GM12878 (cell line): ENCODE results near the gene ALOXE3. TPM values are rescaled to one million over a fixed set of nuclear protein-coding genes. Genes with fewer than 3 reads are reported as not detected.

Experiments used
- ATAC-seq: fragments of 200-7000 bp; cut with Tn5 transposase; 3 replicates; pipeline ENCODE4 v1.9.1; 2020; ENCODE audit warnings: mild to moderate bottlenecking, moderate library complexity
- BruUV-seq: library from RNA; stranded (reverse); fragments of 400-500 nt; replicated peaks from 2 replicates; lab custom pipeline; 2021; lab: Mats Ljungman, UMichigan
- CTCF ChIA-PET: fragments of 300-600 bp; sonication (Branson Sonifier 250); formaldehyde crosslinking; extraction: SDS; loops from one replicate; lab custom pipeline; 2021; ENCODE audit warnings: inconsistent platforms; lab: Yijun Ruan, JAX
- POLR2A ChIA-PET: fragments of 350-600 bp; formaldehyde crosslinking; extraction: SDS; loops from one replicate; lab custom pipeline; 2021; ENCODE audit warnings: inconsistent platforms; lab: Charles Lee
- RAD21 ChIA-PET: fragments of 300-600 bp; sonication (Branson Sonifier 250); formaldehyde crosslinking; loops from one replicate; lab custom pipeline; 2023; ENCODE audit warnings: antibody characterized with exemption; ENCODE audit not compliant: unreplicated experiment; lab: Charles Lee
- SMC1A ChIA-PET: fragments of 300-600 bp; sonication (Branson Sonifier 250); formaldehyde crosslinking; loops from one replicate; lab custom pipeline; 2023; ENCODE audit not compliant: unreplicated experiment, uncharacterized antibody; lab: Charles Lee
- DNase-seq: peaks from one replicate; pipeline ENCODE4 v3.0.0-alpha.2; 2011; ENCODE audit warnings: low read depth, low spot score
- FAIRE-seq: peaks from 3 replicates; lab custom pipeline; 2011; peaks lifted over from hg19 to GRCh38; lab: Jason Lieb, UNC
- H2AFZ ChIP-seq: 2 replicates; pipeline ENCODE4 v1.6.0; 2011; ENCODE audit warnings: low read depth, low read length, control low read depth; ENCODE audit not compliant: control insufficient read depth
- H3K27ac ChIP-seq: 2 replicates; pipeline ENCODE4 v1.5.1; 2011; ENCODE audit warnings: control low read depth; ENCODE audit not compliant: control insufficient read depth, insufficient read depth
- H3K27me3 ChIP-seq, 2 experiments: replicated peaks in 1 of 2; 2 replicates each; pipeline versions ENCODE4 v1.6.0 to v1.6.1; 2011; ENCODE audit warnings: low read length in 1 of 2; ENCODE audit not compliant: control insufficient read depth in 2 of 2, insufficient read depth in 2 of 2
- H3K36me3 ChIP-seq, 2 experiments: 2 replicates each; pipeline ENCODE4 v1.5.1; 2011; ENCODE audit warnings: low read length in 1 of 2; ENCODE audit not compliant: control insufficient read depth in 2 of 2, insufficient read depth in 2 of 2
- H3K4me1 ChIP-seq: 2 replicates; pipeline ENCODE4 v1.6.1; 2011; ENCODE audit warnings: mild to moderate bottlenecking, low read length, moderate library complexity, mixed read lengths; ENCODE audit not compliant: control insufficient read depth, insufficient read depth
- H3K4me2 ChIP-seq: 2 replicates; pipeline ENCODE4 v1.6.0; 2011; ENCODE audit warnings: control low read depth; ENCODE audit not compliant: control insufficient read depth, insufficient read depth
- H3K4me3 ChIP-seq: fragments of 200-600 bp; sonication (generic); 2 replicates; pipeline ENCODE4 v1.5.1; 2016
- H3K79me2 ChIP-seq: 2 replicates; pipeline ENCODE4 v1.6.0; 2011; ENCODE audit warnings: low read length; ENCODE audit not compliant: control insufficient read depth, insufficient read depth
- H3K9ac ChIP-seq: 2 replicates; pipeline ENCODE4 v1.8.0; 2011; ENCODE audit warnings: low read length, control low read depth, mixed read lengths; ENCODE audit not compliant: control insufficient read depth, insufficient read depth
- H3K9me3 ChIP-seq: replicated peaks from 3 replicates; pipeline ENCODE4 v1.5.1; 2011; ENCODE audit warnings: mild to moderate bottlenecking, low read length; ENCODE audit not compliant: control insufficient read depth, insufficient read depth
- H4K20me1 ChIP-seq: 2 replicates; pipeline ENCODE4 v1.6.0; 2011; ENCODE audit not compliant: control insufficient read depth, insufficient read depth
- ETV6 ChIP-seq, 2 experiments: fragments of 450-650 bp in 1 of 2; IDR thresholded peaks in 1 of 2; conservative IDR thresholded peaks in 1 of 2; 2 replicates each; pipeline ENCODE4 v1.6.1; 2014; ENCODE audit warnings: antibody characterized with exemption in 1 of 2, borderline replicate concordance in 1 of 2, low read depth in 1 of 2, mild to moderate bottlenecking in 1 of 2, moderate library complexity in 1 of 2
- FOS ChIP-seq: IDR thresholded peaks from 3 replicates; pipeline ENCODE4 v1.6.1; 2011; ENCODE audit warnings: borderline replicate concordance; ENCODE audit not compliant: insufficient read length; ENCODE audit errors: extremely low read depth
- FOXM1 ChIP-seq: IDR thresholded peaks from 2 replicates; pipeline ENCODE4 v1.6.1; 2012; ENCODE audit warnings: low read depth, mild to moderate bottlenecking, inconsistent platforms, low read length, moderate library complexity
- IRF4 ChIP-seq: IDR thresholded peaks from 2 replicates; pipeline ENCODE4 v1.6.1; 2011; ENCODE audit warnings: low read depth, low read length
- MEF2B ChIP-seq: fragments of 450-650 bp; IDR thresholded peaks from 2 replicates; pipeline ENCODE4 v1.6.1; 2018; ENCODE audit warnings: mild to moderate bottlenecking, moderate library complexity; ENCODE audit not compliant: partially characterized antibody, poor library complexity, severe bottlenecking
- MLLT1 ChIP-seq: fragments of 450-650 bp; IDR thresholded peaks from 2 replicates; pipeline ENCODE4 v1.6.1; 2016; ENCODE audit warnings: mild to moderate bottlenecking
- PAX8 ChIP-seq: fragments of 450-650 bp; IDR thresholded peaks from 2 replicates; pipeline ENCODE4 v1.6.1; 2017; ENCODE audit warnings: mild to moderate bottlenecking, moderate library complexity
- POLR2A ChIP-seq: IDR thresholded peaks from 2 replicates; pipeline ENCODE4 v1.6.1; 2011; ENCODE audit warnings: low read depth, mild to moderate bottlenecking, low read length
- RB1 ChIP-seq: fragments of 450-650 bp; formaldehyde crosslinking; IDR thresholded peaks from 2 replicates; pipeline ENCODE4 v1.6.1; 2017; ENCODE audit warnings: mild to moderate bottlenecking, borderline replicate concordance
- RBBP5 ChIP-seq: fragments of 200-600 bp; sonication (generic); conservative IDR thresholded peaks from 2 replicates; pipeline ENCODE4 v1.6.1; 2016
- SIX5 ChIP-seq: IDR thresholded peaks from 2 replicates; pipeline ENCODE4 v1.6.1; 2011; ENCODE audit warnings: mild to moderate bottlenecking, low read depth, low read length, moderate library complexity; ENCODE audit not compliant: severe bottlenecking
- SMARCA5 ChIP-seq: fragments of 450-650 bp; IDR thresholded peaks from 2 replicates; pipeline ENCODE4 v1.6.1; 2017; ENCODE audit warnings: mild to moderate bottlenecking
- ZNF274 ChIP-seq: IDR thresholded peaks from one replicate; pipeline ENCODE4 v1.8.0; 2011; ENCODE audit not compliant: insufficient read length, insufficient read depth
- ZNF592 ChIP-seq: fragments of 450-650 bp; IDR thresholded peaks from 2 replicates; pipeline ENCODE4 v1.6.1; 2017; ENCODE audit warnings: mild to moderate bottlenecking, moderate library complexity
- WGBS: methylation state at CpG from one replicate; pipeline ENCODE4 v1.1.6; 2016; ENCODE audit warnings: low lambda C conversion rate; ENCODE audit not compliant: insufficient replicate concordance, insufficient coverage; ENCODE audit errors: missing lambda C conversion rate; 5-methylcytosine and 5-hydroxymethylcytosine counted together
- in situ Hi-C: fragments of 300-500 bp; cut with MboI; formaldehyde crosslinking; loops from 9 replicates; pipeline ENCODE4 v1.14.3; 2018; ENCODE audit warnings: mixed read lengths
- intact Hi-C: fragments of 100-400 bp; cut with micrococcal nuclease; formaldehyde crosslinking; loops from one replicate; pipeline ENCODE4 v1.14.2; 2022; ENCODE audit not compliant: unreplicated experiment
- polyA plus RNA-seq, 11 experiments: library from polyadenylated mRNA; depleted of rRNA in 4 of 11; unstranded in 6 of 11; stranded (reverse) in 5 of 11; fragments of >200 nt; fragmentation: Nextera tagmentation in 4 of 11; fragmentation: Illumina TruSeq in 1 of 11; extraction: Ambion mirVana in 4 of 11; extraction: Trizol in 1 of 11; gene quantifications; 1 replicate in 1 of 11; 2 replicates in 10 of 11; pipeline versions ENCODE4 v1.2.1 to v1.2.3, GENCODE V29; 2011 to 2016; ENCODE audit warnings: inconsistent platforms in 2 of 11, missing spikeins in 2 of 11, low read depth in 1 of 11
- total RNA-seq, 4 experiments: library from RNA; depleted of rRNA in 3 of 4; stranded (reverse); fragments of >200 nt in 3 of 4; fragmentation: Illumina TruSeq in 1 of 4; extraction: Trizol in 1 of 4; gene quantifications; 2 replicates each; pipeline versions ENCODE4 v1.2.1 to v1.2.3, GENCODE V29; 2013 to 2021

The ALOXE3 gene
- total and polyA plus RNA-seq, 10 of the 15 experiments (the other 5 are each of a cell fraction or from before 2014, with no cell fraction given) = 0.04 TPM; not detected in 9

- Histone ChIP-seq H3K36me3 (no peaks in the 10 kb centered on the region), H3K9ac (no peak overlapping the region), H3K27ac (no peak overlapping the region), H2AFZ (no peak overlapping the region), H3K4me3 (no peak overlapping the region), H3K4me1 (no peaks in the 10 kb centered on the region), H3K79me2 (no peaks in the 10 kb centered on the region), H3K9me3 (no peaks in the 10 kb centered on the region), H4K20me1 (no peaks in the 10 kb centered on the region), H3K4me2 (no peak overlapping the region), H3K27me3 (peaks cover 8 to 11% of the 10 kb centered on the region in 2 experiments)
- BruUV-seq = no TSS peak
- no peak for FAIRE-seq
- CTCF ChIA-PET = interaction anchor here (1.2 to 8.8 kb wide), 7 partner anchors 8 to 232 kb away, joined by 3 to 76 read pairs (median 6); no protein-coding TSS in a partner anchor
- RAD21 ChIA-PET = interaction anchor here (0.6 to 2.5 kb wide), 3 partner anchors 8 to 267 kb away, joined by 3 to 19 read pairs (median 4); no protein-coding TSS in a partner anchor
- in situ Hi-C loops (no loop called here), intact Hi-C loops (no loop called here)
- ATAC-seq = no peak
- WGBS = 20% methylated on average over 8 of the region's 9 CpGs
- POLR2A ChIA-PET = interaction anchor here (0.5 kb wide), 1 partner anchor 128 kb away, joined by 5 read pairs; no protein-coding TSS in a partner anchor
- DNase-seq = no peak
- SMC1A ChIA-PET = interaction anchor here (1.1 to 3.5 kb wide), 3 partner anchors 8 to 50 kb away, joined by 5 to 18 read pairs (median 7); no protein-coding TSS in a partner anchor
- no peak for TF ChIP-seq FOXM1
- TF ChIP-seq ETV6 (conservative IDR thresholded peaks at IDR 0.05 in 1 of 2, IDR thresholded peaks at IDR 0.05 in 1 of 2; ENCODE audit: borderline replicate concordance in 1 of 2, low read depth in 1 of 2) = no peak
- no peak for TF ChIP-seq RB1
- TF ChIP-seq ZNF274 = no peak
- no peak for TF ChIP-seq MEF2B
- TF ChIP-seq FOS = no peak
- no peak for TF ChIP-seq SMARCA5
- TF ChIP-seq POLR2A = no peak
- no peak for TF ChIP-seq PAX8
- no peak for TF ChIP-seq MLLT1
- no peak for TF ChIP-seq ZNF592
- TF ChIP-seq SIX5 = no peak
- TF ChIP-seq IRF4 = no peak
- no peak for TF ChIP-seq RBBP5
Observed at GRCh38 chr17:8068736-8069586, 49.4 kb downstream of the ALOXE3 start.
